Measurements from ENCODE around the gene FTSJ3.

The FTSJ3 gene

DNA sequence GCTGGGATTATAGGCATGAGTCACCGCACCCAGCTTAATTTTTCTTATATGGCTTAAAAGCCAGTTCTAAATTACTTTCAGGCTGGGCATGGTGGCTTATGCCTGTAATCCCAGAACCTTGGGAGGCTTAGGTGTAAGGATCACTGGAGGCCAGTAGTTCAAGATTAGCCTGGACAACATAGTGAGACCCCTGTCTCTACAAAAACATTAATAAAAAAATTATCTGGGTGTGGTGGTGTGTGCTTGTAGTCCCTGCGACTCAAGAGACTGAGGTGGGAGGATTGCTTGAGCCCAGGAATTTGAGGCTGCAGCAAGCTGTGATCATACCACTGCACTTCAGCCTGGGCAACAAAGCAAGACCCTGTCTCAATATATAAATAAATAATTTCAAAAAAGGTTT, 25.8 kb upstream of the FTSJ3 start:
- Histone ChIP-seq H3K27ac (replicated peaks) (no peak overlapping the region), H3K27me3 (ENCODE audit: insufficient read depth, poor library complexity, severe bottlenecking) (no peaks in the 10 kb centered on the region), H3K4me3 (replicated peaks; ENCODE audit: insufficient read depth, low read length) (no peak overlapping the region)
- DNase-seq (ENCODE audit: low read depth in 1 of 2, low spot score in 1 of 2): no peak
- TF ChIP-seq SPI1 (IDR thresholded peaks at IDR 0.05; ENCODE audit: borderline replicate concordance, low read depth) (no peak), GABPA (IDR thresholded peaks at IDR 0.05; ENCODE audit: low read depth) (no peak), POLR2AphosphoS5 (IDR thresholded peaks at IDR 0.05; ENCODE audit: low read depth) (no peak)
- TF ChIP-seq, protein P1, sequence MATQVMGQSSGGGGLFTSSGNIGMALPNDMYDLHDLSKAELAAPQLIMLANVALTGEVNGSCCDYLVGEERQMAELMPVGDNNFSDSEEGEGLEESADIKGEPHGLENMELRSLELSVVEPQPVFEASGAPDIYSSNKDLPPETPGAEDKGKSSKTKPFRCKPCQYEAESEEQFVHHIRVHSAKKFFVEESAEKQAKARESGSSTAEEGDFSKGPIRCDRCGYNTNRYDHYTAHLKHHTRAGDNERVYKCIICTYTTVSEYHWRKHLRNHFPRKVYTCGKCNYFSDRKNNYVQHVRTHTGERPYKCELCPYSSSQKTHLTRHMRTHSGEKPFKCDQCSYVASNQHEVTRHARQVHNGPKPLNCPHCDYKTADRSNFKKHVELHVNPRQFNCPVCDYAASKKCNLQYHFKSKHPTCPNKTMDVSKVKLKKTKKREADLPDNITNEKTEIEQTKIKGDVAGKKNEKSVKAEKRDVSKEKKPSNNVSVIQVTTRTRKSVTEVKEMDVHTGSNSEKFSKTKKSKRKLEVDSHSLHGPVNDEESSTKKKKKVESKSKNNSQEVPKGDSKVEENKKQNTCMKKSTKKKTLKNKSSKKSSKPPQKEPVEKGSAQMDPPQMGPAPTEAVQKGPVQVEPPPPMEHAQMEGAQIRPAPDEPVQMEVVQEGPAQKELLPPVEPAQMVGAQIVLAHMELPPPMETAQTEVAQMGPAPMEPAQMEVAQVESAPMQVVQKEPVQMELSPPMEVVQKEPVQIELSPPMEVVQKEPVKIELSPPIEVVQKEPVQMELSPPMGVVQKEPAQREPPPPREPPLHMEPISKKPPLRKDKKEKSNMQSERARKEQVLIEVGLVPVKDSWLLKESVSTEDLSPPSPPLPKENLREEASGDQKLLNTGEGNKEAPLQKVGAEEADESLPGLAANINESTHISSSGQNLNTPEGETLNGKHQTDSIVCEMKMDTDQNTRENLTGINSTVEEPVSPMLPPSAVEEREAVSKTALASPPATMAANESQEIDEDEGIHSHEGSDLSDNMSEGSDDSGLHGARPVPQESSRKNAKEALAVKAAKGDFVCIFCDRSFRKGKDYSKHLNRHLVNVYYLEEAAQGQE (IDR thresholded peaks at IDR 0.05; ENCODE audit: insufficient replicate concordance, low read depth): no peak
- TF ChIP-seq, protein P2, sequence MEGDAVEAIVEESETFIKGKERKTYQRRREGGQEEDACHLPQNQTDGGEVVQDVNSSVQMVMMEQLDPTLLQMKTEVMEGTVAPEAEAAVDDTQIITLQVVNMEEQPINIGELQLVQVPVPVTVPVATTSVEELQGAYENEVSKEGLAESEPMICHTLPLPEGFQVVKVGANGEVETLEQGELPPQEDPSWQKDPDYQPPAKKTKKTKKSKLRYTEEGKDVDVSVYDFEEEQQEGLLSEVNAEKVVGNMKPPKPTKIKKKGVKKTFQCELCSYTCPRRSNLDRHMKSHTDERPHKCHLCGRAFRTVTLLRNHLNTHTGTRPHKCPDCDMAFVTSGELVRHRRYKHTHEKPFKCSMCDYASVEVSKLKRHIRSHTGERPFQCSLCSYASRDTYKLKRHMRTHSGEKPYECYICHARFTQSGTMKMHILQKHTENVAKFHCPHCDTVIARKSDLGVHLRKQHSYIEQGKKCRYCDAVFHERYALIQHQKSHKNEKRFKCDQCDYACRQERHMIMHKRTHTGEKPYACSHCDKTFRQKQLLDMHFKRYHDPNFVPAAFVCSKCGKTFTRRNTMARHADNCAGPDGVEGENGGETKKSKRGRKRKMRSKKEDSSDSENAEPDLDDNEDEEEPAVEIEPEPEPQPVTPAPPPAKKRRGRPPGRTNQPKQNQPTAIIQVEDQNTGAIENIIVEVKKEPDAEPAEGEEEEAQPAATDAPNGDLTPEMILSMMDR (IDR thresholded peaks at IDR 0.05; ENCODE audit: insufficient read depth, low read length): no peak

DNA sequence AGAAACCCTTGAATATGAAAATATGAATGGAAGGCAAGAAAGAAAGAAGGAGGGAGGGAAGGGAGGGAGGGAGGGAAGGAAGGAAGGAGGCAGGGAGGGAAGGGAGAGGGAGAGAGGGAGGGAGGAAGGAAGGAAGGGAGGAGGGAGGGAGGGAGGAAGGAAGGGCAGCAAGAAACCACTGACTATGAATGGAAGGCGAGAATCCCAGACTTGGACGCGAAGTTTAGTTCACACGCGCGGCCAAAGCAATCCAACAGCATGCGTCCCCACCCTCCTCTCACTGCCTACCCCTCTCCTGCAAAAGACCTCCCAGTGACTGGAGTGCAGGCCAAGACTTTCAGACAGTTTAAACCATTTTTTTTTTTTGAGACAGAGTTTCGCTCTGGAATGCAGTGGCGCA, 22.9 kb upstream of the FTSJ3 start:
- no peak for DNase-seq (ENCODE audit: low read depth in 1 of 2, low spot score in 1 of 2)
- Histone ChIP-seq H3K27ac (replicated peaks) (no peak overlapping the region), H3K4me3 (replicated peaks; ENCODE audit: insufficient read depth, low read length) (no peak overlapping the region), H3K27me3 (ENCODE audit: insufficient read depth, poor library complexity, severe bottlenecking) (no peaks in the 10 kb centered on the region)
- TF ChIP-seq GABPA (IDR thresholded peaks at IDR 0.05; ENCODE audit: low read depth): no peak
- TF ChIP-seq, protein P1 (IDR thresholded peaks at IDR 0.05; ENCODE audit: insufficient replicate concordance, low read depth): no peak
- TF ChIP-seq, protein P2 (IDR thresholded peaks at IDR 0.05; ENCODE audit: insufficient read depth, low read length): no peak
- no peak for TF ChIP-seq POLR2AphosphoS5 (IDR thresholded peaks at IDR 0.05; ENCODE audit: low read depth)
- TF ChIP-seq SPI1 (IDR thresholded peaks at IDR 0.05; ENCODE audit: borderline replicate concordance, low read depth): no peak

DNA sequence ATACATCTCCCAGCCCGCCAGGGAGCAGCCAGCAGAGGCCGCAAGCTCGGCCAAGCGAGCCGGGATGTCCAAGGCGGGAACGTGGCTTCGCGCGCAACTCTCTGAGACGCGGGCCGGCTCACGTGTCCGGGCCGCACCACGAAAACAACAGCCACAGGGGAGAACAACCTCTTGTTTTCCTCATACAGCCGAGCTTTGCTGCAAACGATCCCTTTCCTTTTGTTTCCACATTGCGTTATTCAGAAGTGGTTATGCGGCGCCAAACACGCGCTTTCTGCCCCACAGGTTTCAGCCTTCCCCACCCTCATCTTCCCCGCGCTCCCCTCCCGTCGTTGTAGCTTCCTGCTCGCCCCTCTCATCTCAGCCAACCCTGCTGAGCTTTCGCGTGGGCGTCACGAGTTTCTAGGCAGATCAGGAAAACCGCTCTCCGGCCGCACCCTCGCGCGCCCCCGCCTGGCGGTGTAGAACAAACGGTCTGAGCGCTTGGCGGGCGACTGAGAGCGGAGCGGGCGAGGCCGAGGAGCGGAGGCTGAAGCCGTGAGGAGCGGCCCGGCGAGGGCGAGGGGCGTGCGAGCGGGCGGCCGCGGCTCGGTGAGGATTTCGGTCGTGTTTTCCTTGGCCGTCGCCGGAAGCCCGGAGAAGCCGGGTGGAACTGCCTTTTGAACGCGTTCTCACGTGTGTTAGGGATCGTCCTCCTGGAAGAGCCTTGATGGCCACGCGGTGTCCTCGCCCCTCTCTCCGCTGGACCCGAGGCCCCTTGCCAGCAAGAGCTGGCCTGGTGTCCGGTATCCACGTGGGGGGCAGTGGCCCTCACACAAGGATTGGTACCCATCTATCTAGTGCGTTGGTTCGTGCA, 21.6 kb upstream of the FTSJ3 start:
- TF ChIP-seq GABPA (IDR thresholded peaks at IDR 0.05; ENCODE audit: low read depth) (no peak), POLR2AphosphoS5 (IDR thresholded peaks at IDR 0.05; ENCODE audit: low read depth) (peak; percentile 67)
- TF ChIP-seq, protein P2 (IDR thresholded peaks at IDR 0.05; ENCODE audit: insufficient read depth, low read length): peak; percentile 42
- TF ChIP-seq, protein P1 (IDR thresholded peaks at IDR 0.05; ENCODE audit: insufficient replicate concordance, low read depth): no peak
- Histone ChIP-seq H3K27me3 (ENCODE audit: insufficient read depth, poor library complexity, severe bottlenecking) (no peaks in the 10 kb centered on the region), H3K27ac (replicated peaks) (peak overlapping the region; percentile 98), H3K4me3 (replicated peaks; ENCODE audit: insufficient read depth, low read length) (no peak overlapping the region)
- peak; percentile 93 to 97 for DNase-seq (ENCODE audit: low read depth in 1 of 2, low spot score in 1 of 2)

Measured in HL-60 (cell line).